DOHH2 (cell line): ENCODE results near the gene KIF21B.

Source experiments
- EZH2phosphoT487 ChIP-seq: fragments of 200-600 bp; sonication (generic); IDR thresholded peaks from 2 replicates; pipeline ENCODE4 v1.6.1; 2017; ENCODE audit warnings: borderline replicate concordance, mild to moderate bottlenecking, antibody characterized with exemption, low read length, moderate library complexity, mixed read lengths
- TF ChIP-seq, protein P1 (sequence below): fragments of 200-600 bp; sonication (generic); IDR thresholded peaks from one replicate; pipeline ENCODE4 v1.5.1; 2014; ENCODE audit warnings: antibody characterized with exemption, mild to moderate bottlenecking, low read depth, low read length; ENCODE audit not compliant: poor library complexity, severe bottlenecking

DNA sequence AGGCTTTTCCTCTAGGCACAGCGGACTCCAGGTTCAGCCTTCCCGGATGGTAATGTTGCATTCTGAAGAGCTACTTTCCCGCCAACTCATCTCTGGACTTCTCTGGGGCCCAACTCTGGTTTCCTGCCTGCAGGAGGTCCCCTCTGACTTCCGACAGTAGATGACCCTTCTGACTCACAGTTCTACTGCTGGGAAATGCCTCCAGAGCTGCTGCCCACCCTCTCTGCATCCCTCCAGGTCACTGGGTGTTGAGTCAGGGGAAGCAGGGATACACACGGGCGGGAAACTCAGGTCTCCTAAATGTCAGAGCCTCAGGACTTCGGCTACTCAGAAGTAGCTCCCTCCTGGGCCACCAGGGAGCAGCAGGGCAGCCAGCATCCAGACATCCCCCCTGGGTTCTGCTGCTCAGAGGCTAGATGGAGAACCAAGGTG, 2.1 kb upstream of the KIF21B start:
- TF ChIP-seq, protein P1, sequence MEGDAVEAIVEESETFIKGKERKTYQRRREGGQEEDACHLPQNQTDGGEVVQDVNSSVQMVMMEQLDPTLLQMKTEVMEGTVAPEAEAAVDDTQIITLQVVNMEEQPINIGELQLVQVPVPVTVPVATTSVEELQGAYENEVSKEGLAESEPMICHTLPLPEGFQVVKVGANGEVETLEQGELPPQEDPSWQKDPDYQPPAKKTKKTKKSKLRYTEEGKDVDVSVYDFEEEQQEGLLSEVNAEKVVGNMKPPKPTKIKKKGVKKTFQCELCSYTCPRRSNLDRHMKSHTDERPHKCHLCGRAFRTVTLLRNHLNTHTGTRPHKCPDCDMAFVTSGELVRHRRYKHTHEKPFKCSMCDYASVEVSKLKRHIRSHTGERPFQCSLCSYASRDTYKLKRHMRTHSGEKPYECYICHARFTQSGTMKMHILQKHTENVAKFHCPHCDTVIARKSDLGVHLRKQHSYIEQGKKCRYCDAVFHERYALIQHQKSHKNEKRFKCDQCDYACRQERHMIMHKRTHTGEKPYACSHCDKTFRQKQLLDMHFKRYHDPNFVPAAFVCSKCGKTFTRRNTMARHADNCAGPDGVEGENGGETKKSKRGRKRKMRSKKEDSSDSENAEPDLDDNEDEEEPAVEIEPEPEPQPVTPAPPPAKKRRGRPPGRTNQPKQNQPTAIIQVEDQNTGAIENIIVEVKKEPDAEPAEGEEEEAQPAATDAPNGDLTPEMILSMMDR, result peak; percentile 60
- TF ChIP-seq EZH2phosphoT487, result no peak
